Activated T-cell treated with anti-CD3 and anti-CD28 coated beads for 4 hours (primary cell): ENCODE results near the gene CD244.

ENCODE experiments used
- DNase-seq: peaks from one replicate; pipeline ENCODE4 v3.0.0-alpha.2; 2020

The CD244 gene

GRCh38 chr1:160844447-160845232 lies 18.0 kb downstream of the CD244 start:
- no peak for DNase-seq

GRCh38 chr1:160841079-160841478 lies 21.6 kb downstream of the CD244 start:
- DNase-seq: no peak

DNA sequence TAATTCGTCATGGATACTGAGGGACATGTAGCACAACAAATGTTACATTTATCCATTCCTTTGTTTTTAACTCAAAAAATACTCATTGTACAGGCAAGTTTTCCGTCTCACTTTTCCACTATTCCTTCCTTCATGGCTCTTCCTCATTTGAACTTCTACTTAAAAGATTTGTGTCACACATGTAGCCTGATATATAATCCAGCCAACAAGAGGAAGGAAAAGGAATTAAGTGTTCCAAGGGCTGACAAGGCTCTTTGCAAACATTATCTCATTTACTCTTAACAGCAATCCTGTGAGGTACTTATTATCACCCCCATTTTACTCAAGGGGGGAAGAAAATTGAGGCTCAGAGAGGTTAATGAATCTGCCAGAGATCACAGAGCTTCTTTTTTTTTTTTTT lies 22.9 kb downstream of the CD244 start:
- no peak for DNase-seq

DNA sequence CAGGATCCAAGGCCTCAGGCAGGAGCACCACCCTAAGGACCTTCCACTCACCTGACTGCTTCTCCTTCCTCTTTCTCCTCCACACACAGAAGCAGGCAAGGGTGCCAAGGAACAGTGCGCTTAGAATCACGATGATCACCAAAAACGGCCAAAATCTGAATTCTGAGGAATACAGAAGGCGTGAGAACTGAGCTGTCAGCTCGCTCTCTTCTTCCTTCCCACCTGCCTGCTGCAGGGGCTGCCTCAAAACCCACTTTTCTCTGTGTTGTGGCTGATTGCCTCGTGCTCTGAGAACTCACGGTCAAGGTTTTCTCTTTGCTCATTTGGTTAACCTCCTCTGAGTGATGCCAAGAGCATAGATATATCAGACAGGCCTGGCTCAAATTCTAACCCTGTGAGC lies 23.8 kb downstream of the CD244 start:
- DNase-seq: no peak

DNA sequence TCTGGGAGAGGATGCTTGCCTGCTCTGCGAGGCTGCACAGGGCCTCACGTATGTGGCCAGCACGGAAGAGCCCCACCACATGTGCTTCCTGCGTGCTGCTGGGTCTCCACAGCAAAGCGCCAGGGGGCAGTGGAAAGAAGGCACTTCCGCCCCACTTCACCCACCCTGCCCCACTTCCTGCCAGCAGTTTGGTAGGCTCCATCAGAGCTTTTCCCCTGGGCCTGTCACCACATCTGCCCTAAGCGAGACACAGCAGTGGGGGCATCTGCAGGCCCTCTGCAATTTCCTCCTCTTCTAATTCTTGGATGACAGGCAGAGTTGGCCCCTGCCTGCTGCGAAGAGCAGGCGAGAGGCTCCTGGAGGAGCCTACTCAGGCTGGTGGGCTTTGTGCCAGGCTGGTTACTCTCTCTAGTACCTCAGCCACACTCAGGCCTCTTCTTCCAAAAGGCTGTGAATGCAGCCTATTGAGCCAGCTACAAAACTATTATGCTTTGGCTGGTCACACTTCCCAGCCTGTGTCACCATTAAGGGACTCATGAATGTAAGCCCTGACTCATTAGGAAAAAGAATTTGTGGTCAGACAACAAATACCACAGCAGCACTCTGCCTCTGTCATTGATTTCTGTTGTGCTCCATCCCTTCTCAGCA lies 25.0 kb downstream of the CD244 start:
- DNase-seq: peak; percentile 57

DNA sequence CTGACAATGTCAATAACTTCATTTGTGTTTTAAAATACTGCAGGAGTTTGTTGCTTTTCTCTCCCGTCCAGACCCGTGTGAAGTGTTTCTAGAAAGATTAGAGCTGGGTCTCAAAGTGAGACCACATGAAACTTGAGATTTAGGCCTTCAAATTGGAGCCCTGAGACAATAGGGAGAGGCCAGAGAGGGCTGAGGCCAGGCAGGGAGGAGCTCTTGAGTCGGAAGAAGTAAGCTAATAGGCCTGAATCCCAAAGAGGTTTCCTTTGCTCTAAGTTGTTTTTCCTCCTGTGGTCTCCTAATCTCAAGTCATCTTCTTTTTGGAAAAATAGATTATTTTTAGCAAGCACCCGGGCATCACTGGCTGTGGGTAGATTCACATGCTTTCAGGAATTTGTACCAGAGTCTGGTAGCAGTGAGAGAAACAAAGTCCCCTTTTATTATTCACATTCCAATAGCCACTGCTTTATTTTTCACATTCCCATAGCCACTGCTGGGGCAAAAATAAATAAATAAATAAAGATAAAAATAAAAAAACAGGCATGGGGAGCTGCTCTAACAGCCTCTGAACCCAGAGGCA lies 25.6 kb downstream of the CD244 start:
- DNase-seq: no peak

DNA sequence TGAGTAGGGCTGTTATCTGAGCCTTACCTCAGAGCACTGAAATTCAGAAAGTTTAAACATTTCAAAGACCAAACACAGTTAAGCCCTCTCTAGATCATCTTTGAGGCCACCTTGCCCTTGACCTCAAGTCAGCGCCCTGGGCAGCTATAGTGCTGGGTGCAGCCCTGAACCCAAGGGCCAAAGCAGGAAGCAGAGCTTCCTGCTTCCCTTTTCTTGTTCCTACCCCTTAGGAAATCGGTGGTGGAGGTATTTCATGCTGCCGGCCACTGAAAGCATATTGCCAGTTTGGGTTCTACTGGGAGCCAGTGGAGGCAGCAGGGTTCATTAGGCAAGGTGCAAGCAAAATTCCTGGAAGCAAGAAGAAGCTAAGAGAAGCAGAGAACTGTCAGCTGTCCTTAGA lies 26.1 kb downstream of the CD244 start:
- DNase-seq: no peak

- no peak for DNase-seq
Measured at GRCh38 chr1:160835751-160836150, 26.9 kb downstream of the CD244 start.

- DNase-seq: no peak
Measured at GRCh38 chr1:160834945-160835565, 27.6 kb downstream of the CD244 start.

DNA sequence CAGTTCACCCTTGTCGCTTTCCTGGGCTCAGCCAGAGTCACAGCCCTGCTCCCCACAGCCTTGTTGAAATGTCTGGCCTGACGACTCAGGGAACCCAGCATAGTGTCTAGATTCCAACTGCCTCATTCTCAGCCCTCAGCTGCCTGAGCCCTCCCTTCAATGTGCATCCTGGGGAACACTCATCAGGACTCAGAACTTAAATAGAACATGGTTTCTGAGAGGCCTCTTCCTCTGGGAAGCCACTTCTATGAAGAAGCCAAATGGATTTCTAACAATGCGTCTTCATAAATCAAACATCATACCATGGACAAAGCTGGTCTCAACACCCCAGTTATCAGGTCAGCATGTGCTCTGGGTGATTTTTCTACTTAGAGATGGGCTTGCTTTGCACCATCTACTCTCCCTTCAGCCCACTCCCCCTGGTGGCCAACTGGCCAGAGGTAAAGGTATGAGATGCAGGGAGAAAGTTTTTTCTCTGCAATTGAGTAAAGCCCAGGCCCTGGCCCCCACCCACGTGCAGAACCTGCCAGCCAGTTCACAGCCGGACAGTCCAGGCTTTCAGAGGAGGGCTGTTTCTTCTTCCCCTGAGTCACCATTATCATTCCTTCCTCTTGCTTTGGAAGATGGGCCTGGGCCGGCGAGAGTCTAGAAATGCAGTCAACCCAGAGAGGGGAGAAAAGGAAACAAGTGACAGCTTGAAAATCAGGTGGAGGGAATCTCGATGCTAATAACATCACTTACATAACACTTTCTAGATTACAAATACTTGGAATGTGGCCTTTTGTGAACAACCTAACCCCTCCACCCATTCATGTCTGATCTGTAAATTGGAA lies 32.1 kb downstream of the CD244 start:
- peak; percentile 75 for DNase-seq

DNA sequence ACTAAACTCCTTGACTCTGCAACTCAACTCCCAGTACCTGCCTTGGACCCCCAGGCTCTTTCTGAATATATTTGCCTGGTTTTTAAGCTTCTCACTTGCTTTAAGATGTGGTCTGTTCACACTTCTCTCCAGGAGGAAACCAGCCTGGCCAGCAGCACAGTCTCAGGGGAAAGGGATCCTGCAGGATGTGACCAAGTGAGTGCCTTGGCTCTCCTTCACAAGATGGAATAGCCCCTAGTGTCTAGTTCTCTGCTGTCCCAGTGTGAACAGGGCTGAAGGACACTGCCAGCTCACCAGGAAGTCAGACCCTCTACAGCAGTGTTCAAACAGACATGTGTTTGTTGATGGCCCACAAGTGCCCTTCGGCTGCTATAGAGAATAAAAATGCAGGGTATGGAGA lies 32.9 kb downstream of the CD244 start:
- no peak for DNase-seq

DNA sequence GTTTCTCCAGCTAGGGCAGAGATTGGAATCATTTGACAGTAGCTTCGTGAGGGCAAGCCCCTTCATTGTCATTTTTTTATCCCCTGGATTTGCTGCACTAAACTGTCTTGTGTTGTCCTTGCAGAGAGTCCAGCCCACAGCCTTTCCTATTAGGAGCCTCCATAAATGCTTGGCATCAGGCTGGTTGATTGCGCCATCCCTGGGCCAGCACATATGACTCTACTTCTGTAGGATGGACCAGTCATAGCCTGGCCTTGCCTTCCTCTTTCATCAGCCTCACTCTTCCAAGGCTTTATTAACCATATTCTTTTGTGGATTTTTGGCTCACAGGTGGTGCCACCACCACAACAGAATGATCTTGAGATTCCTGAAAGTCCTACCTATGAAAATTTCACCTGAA lies 35.3 kb downstream of the CD244 start:
- DNase-seq: no peak

DNA sequence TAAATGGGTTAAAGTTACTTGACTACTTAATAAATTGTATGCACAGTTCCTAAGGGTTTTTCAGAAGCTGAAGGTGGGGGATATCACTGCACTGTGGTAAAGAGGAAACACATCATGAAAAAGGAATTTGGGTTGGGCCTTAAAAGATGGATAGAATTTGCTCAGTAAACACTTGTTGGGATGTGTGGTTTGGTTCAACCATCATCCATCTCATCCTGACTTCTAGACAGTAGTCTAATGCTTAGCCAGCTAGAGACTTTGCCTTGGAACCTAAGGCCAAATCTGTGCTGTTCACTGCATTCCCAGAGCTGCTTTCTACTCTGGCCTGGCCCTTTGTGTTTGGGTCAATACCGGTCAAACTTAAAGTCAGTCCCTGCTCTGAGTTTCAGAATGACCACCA lies 36.1 kb downstream of the CD244 start:
- no peak for DNase-seq

- DNase-seq: no peak
Measured at GRCh38 chr1:160823296-160823695, 39.4 kb downstream of the CD244 start.

DNA sequence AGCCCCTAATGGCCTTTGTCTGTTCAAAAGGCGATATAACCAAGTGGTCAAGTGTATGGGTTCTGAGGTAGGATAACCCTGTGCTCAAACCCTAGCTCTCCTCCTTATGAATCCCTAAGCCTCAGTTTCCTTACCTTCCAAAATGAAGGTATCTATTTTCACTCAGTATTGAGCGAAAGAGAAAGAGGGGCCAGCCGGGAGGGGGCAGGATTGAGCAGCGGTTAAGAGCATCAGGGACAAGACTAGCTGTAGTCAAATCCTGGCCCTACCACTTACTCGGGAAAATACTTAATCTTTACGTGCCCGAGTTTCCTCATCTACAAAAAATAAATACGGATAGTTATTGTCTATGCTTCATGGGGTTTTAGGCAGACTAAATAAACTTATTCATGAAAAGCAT lies 41.1 kb downstream of the CD244 start:
- DNase-seq: no peak

- DNase-seq: no peak
Measured at GRCh38 chr1:160819186-160819585, 43.5 kb downstream of the CD244 start.

DNA sequence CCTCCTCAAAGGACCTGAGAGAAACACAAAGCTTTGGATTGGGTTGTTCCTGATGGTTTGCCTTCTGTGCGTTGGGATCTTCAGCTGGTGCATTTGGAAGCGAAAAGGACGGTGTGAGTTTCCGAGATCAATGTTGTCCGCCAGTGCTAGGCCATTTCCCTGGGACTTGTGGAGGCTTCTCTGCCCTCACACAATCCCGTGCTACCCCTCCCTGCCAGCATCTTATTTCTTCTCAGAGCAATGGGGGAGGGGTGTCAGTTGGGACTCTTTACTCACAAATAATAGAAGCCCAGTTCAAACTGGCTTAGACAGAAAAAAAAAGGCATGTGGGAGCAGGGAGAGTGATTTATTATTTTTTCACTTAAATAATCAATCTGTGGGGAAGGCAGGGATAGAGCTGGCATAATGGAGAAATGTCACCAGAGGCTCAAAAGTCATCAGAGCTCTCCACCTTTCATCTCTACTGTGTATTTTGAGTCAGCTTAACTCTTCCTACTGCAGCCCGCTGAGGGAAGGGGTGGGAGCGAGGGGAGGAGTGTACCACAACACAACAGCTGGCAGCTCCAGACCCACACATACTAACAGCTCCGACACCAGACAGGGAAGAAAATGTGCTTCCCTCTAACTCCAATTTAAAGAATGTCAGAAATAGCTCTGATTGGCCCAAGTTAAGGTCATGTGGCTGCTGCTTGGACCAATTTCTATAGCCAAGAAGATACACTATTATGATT lies 44.3 kb downstream of the CD244 start:
- no peak for DNase-seq

DNA sequence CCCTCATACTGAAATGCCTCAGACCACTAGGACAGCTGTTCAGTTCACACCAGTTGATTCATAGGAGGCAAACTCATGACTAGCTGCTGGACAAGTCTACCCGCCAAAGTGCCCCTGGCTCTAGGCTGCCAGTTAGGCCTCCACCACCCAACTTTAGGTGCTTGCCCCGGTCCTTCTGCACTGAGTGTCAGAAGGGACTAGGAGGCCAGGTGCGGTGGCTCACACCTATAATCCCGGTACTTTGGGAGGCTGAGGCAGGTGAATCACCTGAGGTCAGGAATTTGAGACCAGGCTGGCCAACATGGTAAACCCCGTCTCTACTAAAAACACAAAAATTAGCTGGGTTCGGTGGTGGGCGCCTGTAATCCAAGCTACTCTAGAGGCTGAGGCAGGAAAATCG lies 47.8 kb downstream of the CD244 start:
- no peak for DNase-seq

- no peak for DNase-seq
Measured at GRCh38 chr1:160814316-160814715, 48.4 kb downstream of the CD244 start.

GRCh38 chr1:160813215-160813614 lies 49.5 kb downstream of the CD244 start:
- no peak for DNase-seq

GRCh38 chr1:160811147-160811546 lies 51.5 kb downstream of the CD244 start:
- no peak for DNase-seq

DNA sequence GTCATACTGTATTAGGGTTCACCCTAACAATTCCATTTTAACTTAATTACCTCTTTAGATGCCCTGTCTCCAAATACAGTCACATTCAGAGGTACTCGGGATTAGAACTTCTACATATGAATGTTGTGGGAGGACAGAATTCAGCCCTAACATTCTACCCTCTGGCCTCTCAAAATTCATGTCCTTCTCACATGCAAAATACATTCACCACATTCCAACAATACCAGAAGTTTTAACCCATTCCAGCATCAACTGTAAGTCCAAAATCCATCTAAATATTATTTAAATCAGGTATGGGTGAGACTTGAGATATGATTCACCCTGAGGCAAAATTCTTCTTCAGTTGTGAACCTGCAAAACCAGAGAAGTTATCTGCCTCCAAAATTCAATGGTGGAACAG lies 52.2 kb downstream of the CD244 start:
- no peak for DNase-seq
